Common myeloid progenitor, CD34-positive (primary cell): ENCODE measurements around the gene ABHD12.
"Not testable (repeated sequence)": the region's sequence is repeated elsewhere in the genome, so short reads cannot be mapped to it uniquely, and the experiment has no call there.

Experiments used
- CTCF ChIA-PET: fragments of 350-600 bp; sonication (Branson Sonifier 250); formaldehyde crosslinking; loops from one replicate; lab custom pipeline; 2021; ENCODE audit warnings: antibody characterized with exemption; lab: Charles Lee
- POLR2A ChIA-PET: fragments of 350-600 bp; sonication (Branson Sonifier 250); formaldehyde crosslinking; loops from one replicate; lab custom pipeline; 2021; ENCODE audit warnings: antibody characterized with exemption; lab: Charles Lee
- DNase-seq, 3 donors: peaks; one replicate each; pipeline versions ENCODE4 v3.0.0 to v3.0.0-alpha.2; 2013
- H3K27ac ChIP-seq, 2 experiments: 1 replicate in 1 of 2; 2 replicates in 1 of 2; pipeline ENCODE4 v1.7.0; 2013; ENCODE audit warnings: inconsistent platforms in 2 of 2, low read length in 2 of 2, mild to moderate bottlenecking in 2 of 2, low read depth in 1 of 2, moderate library complexity in 1 of 2; ENCODE audit not compliant: severe bottlenecking in 2 of 2, insufficient read depth in 1 of 2, poor library complexity in 1 of 2
- H3K27me3 ChIP-seq, 5 experiments: replicated peaks in 2 of 5; 1 replicate in 3 of 5; 2 replicates in 2 of 5; pipeline versions ENCODE4 v1.6.1 to v1.7.0; 2013; ENCODE audit warnings: low read length in 4 of 5, mild to moderate bottlenecking in 2 of 5, moderate library complexity in 2 of 5, inconsistent platforms in 1 of 5; ENCODE audit not compliant: insufficient read depth in 5 of 5, control insufficient read depth in 4 of 5
- H3K36me3 ChIP-seq, 4 experiments: 1 replicate in 2 of 4; 2 replicates in 2 of 4; pipeline versions ENCODE4 v1.6.1 to v1.7.0; 2013; ENCODE audit warnings: low read length in 3 of 4, control low read depth in 1 of 4, mild to moderate bottlenecking in 1 of 4; ENCODE audit not compliant: control insufficient read depth in 4 of 4, insufficient read depth in 4 of 4
- H3K4me1 ChIP-seq, 4 experiments: 1 replicate in 3 of 4; 2 replicates in 1 of 4; pipeline versions ENCODE4 v1.6.1 to v1.7.1; 2013; ENCODE audit warnings: low read length in 3 of 4, mild to moderate bottlenecking in 3 of 4, control low read depth in 1 of 4, inconsistent platforms in 1 of 4, moderate library complexity in 1 of 4; ENCODE audit not compliant: control insufficient read depth in 4 of 4, insufficient read depth in 4 of 4; ENCODE audit errors: control extremely low read depth in 1 of 4
- H3K4me3 ChIP-seq, 7 experiments: 1 replicate in 4 of 7; 2 replicates in 3 of 7; pipeline versions ENCODE4 v1.5.1 to v1.7.0; 2013; ENCODE audit warnings: mild to moderate bottlenecking in 7 of 7, low read length in 6 of 7, moderate library complexity in 6 of 7, inconsistent platforms in 2 of 7, low read depth in 2 of 7, control low read depth in 1 of 7; ENCODE audit not compliant: insufficient read depth in 4 of 7, control insufficient read depth in 1 of 7; ENCODE audit errors: extremely low read depth in 1 of 7
- H3K9me3 ChIP-seq, 5 experiments: 1 replicate in 4 of 5; 2 replicates in 1 of 5; pipeline versions ENCODE4 v1.6.1 to v1.7.1; 2013; ENCODE audit warnings: low read length in 4 of 5, mild to moderate bottlenecking in 2 of 5, inconsistent platforms in 1 of 5, low read depth in 1 of 5, moderate library complexity in 1 of 5; ENCODE audit not compliant: control insufficient read depth in 4 of 5, insufficient read depth in 2 of 5; ENCODE audit errors: control extremely low read depth in 1 of 5
- WGBS: methylation state at CpG from one replicate; pipeline ENCODE4 v1.1.5; 2013; ENCODE audit not compliant: insufficient coverage; 5-methylcytosine and 5-hydroxymethylcytosine counted together

The ABHD12 gene

DNA sequence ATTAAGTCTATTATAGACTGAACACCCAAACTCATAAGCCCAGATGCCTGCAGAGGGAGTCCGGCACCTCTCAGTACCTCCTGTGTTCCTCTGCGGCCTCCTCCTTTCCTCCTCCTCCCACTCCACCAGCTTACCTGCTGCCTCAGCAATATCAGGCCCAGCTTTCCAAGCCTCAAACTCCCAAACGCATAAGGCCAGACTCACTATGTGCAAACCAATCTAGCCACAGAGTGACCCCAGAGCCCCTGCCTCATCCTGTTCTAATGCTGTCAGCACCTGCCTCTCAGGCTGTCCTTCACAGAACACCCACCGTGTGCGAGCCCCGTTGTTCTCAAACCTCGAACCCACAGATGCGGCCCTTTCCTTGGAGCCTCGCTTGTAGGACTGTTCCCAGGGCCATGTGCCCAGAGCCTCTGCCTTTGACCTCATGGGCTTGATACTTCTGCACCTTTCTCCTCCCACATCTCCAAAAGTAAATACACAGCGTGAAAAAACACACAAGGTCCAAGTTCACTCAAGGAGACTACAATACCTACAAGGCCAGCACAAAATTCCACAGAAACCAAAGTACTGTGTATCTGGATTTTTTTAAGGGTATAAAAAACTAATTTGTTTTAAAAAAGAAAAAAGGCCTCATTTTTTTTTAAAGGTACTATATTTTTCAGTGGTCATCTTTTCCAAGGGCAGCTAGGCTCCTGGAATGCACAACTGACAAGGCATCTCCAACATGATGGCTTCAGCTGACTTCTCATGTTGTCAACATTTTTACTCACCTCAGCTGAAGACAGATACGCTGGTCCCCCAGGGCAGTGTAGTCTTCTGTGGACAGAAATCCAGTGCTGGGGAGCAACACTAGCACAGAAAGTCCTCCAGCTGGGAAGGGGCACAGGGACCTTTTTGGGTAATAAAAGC, 52.3 kb downstream of the ABHD12 start:
- Histone ChIP-seq H3K36me3 (peaks cover 2 to 8% (median 5%) of the 10 kb centered on the region in 4 experiments), H3K27me3 (no peaks in the 10 kb centered on the region), H3K4me3 (no peak overlapping the region), H3K27ac (no peak overlapping the region), H3K9me3 (no peaks in the 10 kb centered on the region), H3K4me1 (no peaks in the 10 kb centered on the region)
- DNase-seq = no peak
- CTCF ChIA-PET = interaction anchor here (0.7 to 4.9 kb wide), 5 partner anchors 10 to 60 kb away, joined by 3 to 57 read pairs (median 4); no protein-coding TSS in a partner anchor
- 92% methylated on average over 10 of the region's 11 CpGs for WGBS
- POLR2A ChIA-PET = no interaction called here

DNA sequence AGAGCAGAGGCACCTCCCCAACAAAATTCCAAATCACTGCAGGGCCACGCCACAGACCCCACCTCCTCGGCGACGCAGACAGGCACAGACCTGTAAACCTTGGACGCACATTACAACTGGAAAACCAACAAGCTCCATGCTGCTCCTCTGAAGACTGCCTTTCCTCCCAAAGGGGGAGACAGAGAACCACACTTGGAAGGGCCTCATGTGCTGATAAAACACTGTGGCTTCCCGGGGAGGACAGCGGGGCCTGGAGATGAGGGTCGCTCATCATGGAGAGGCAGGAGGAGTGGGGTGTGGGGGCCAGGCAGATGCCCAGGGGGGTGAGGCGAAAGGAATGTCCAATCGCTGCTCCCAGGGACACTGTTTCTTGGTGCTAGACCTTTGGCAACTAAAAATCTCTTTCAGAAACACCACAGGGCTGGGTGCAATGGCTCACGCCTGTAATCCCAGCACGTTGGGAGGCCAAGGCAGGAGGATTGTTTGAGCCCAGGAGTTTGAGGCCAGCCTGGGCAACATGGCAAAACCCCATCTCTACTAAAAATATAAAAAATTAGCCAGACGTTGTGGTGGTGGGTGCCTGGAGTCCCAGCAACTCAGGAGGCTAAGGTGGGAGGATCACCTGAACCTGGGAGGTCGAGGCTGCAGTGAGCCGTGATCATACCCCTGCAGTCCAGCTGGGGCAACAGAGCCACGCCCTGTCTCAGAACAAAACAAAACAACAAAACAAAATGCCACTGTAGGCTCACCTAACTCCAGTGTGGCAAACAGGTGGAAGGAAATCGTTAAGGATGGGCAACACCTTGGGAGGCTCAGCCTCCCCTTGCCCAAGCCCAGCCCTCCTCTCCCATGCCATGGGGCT, 53.8 kb downstream of the ABHD12 start:
- ChIA-PET CTCF (interaction anchor here (0.6 to 4.9 kb wide), 14 partner anchors 9 to 84 kb away, joined by 3 to 57 read pairs (median 4); no protein-coding TSS in a partner anchor), POLR2A (no interaction called here)
- DNase-seq = peak; percentile 47 to 60 (median 49)
- no peak overlapping the region for H3K27ac ChIP-seq
- H3K4me1 ChIP-seq = no peaks in the 10 kb centered on the region
- peaks cover 2 to 8% (median 5%) of the 10 kb centered on the region in 4 experiments for H3K36me3 ChIP-seq
- H3K27me3 ChIP-seq = no peaks in the 10 kb centered on the region
- WGBS = 91% methylated on average over 15 of the region's 17 CpGs
- no peak overlapping the region for H3K4me3 ChIP-seq
- no peaks in the 10 kb centered on the region for H3K9me3 ChIP-seq

DNA sequence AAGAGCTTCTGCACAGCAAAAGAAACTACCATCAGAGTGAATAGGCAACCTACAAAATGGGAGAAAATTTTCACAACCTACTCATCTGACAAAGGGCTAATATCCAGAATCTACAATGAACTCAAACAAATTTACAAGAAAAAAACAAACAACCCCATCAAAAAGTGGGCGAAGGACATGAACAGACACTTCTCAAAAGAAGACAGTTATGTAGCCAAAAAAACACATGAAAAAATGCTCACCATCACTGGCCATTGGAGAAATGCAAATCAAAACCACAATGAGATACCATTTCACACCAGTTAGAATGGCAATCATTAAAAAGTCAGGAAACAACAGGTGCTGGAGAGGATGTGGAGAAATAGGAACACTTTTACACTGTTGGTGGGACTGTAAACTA, 55.7 kb downstream of the ABHD12 start:
- no CpG with 5 or more reads among the region's 1 CpG for WGBS
- DNase-seq, CTCF ChIA-PET, H3K36me3 ChIP-seq, H3K9me3 ChIP-seq, H3K27ac ChIP-seq, H3K4me3 ChIP-seq, POLR2A ChIA-PET, H3K27me3 ChIP-seq, H3K4me1 ChIP-seq: not testable (repeated sequence)

DNA sequence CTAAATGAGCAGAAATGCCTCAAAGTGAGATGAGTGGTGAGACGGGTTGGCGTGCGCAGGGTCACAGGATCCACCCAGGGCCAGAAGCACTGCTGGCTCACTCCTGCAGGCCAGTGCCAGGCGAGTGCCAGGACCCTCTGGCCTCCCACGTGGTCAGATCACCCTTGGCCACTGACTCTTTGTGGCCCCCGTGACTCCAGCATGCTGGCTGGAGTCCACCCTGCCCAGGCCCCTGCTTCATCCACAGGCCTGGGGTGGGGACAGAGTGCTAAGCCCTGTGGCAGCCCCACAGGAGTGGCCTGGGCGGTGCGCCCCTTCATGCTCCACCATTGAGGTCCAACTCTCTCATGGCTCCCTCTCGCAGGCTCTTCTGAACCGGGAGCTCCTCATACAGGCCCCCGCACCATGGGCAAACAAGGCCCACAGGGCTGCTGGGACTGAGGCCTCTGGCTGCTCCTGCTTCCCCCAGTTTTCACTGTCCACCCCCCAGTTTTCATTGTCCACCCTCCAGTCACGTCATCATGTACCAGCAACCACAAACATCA, 61.6 kb downstream of the ABHD12 start:
- DNase-seq = no peak
- no peaks in the 10 kb centered on the region for H3K36me3 ChIP-seq
- WGBS = 95% methylated on average over 10 of the region's 12 CpGs
- no peak overlapping the region for H3K4me3 ChIP-seq
- POLR2A ChIA-PET = no interaction called here
- H3K27me3 ChIP-seq = no peaks in the 10 kb centered on the region
- H3K9me3 ChIP-seq = no peaks in the 10 kb centered on the region
- CTCF ChIA-PET = interaction anchor here (0.5 to 1.5 kb wide), 2 partner anchors 70 to 109 kb away, joined by 3 to 6 read pairs; no protein-coding TSS in a partner anchor
- no peak overlapping the region for H3K27ac ChIP-seq
- H3K4me1 ChIP-seq = peaks cover 0 to 1% (median 0%) of the 10 kb centered on the region in 4 experiments

DNA sequence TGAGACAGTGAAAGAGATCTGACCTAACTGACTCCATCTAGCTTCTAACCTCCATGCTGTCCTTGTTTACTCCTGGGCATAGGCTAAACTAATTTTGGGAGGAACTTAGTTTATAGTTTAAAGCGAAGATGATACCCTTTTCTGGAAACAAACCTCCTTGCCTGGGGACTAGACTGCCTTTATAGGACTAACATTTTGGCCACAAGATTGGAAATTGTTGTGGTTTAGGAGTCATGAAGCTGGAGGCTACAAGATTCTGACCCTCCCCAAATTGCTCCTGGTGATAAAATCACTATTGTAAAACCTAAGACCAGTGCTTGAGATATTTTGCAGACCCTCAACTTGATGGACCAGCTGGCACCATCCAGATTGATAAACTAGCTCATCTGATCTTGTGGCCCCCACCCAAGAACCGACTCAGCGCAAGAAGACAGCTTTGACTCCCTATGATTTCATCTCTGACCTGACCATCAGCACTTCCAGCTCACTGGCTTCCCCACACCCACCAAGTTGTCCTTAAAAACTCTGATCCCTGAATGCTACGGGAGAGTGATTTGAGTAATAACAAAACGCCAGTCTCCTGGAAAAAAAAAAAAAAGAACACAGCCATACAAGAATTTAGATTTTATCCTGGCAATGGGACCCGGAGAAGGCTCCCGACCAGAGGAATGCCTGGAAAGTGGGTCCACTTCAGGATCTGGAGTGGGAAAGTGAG, 63.0 kb downstream of the ABHD12 start:
- H3K36me3 ChIP-seq = peaks cover 0 to 12% (median 3%) of the 10 kb centered on the region in 4 experiments
- ChIA-PET POLR2A (interaction anchor here (0.6 kb wide), 1 partner anchor 336 kb away, joined by 3 read pairs; no protein-coding TSS in a partner anchor), CTCF (interaction anchor here (0.7 to 1.7 kb wide), 2 partner anchors 9 to 89 kb away, joined by 3 to 7 read pairs; no protein-coding TSS in a partner anchor)
- H3K4me1 ChIP-seq = peaks cover 0 to 3% (median 0%) of the 10 kb centered on the region in 4 experiments
- no peak overlapping the region for H3K4me3 ChIP-seq
- H3K27ac ChIP-seq = no peak overlapping the region
- no peaks in the 10 kb centered on the region for H3K27me3 ChIP-seq
- no peaks in the 10 kb centered on the region for H3K9me3 ChIP-seq
- DNase-seq = no peak
- 100% methylated on average over 2 of the region's 7 CpGs for WGBS

DNA sequence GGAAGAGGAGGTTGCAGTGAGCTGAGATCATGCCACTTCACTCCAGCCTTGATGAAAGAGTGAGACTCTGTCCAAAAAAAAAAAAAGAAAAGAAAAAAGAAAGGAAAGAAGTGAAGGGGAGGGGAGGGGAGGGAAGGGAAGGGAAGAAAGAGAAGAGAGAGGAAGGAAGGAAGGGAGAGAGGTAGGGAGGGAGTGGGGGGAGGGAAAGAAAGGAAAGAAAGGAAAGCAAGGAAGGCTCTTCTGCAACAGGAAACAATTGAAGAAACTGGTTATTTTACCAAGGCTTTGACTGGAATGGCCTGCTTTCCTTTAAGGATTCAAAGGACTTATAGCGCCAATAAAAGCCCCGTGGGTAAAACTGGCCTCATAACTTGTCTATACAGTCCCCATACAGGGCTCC, 64.6 kb downstream of the ABHD12 start:
- ChIA-PET POLR2A (no interaction called here), CTCF (no interaction called here)
- Histone ChIP-seq H3K36me3 (peaks cover 0 to 23% (median 7%) of the 10 kb centered on the region in 4 experiments), H3K27me3 (no peaks in the 10 kb centered on the region), H3K4me1 (peaks cover 0 to 3% (median 0%) of the 10 kb centered on the region in 4 experiments), H3K27ac (no peak overlapping the region), H3K9me3 (no peaks in the 10 kb centered on the region), H3K4me3 (no peak overlapping the region)
- no peak for DNase-seq
- 100% methylated on average over 2 of the region's 2 CpGs for WGBS
